Measurements from ENCODE around the gene UBE2B.

The UBE2B gene

DNA sequence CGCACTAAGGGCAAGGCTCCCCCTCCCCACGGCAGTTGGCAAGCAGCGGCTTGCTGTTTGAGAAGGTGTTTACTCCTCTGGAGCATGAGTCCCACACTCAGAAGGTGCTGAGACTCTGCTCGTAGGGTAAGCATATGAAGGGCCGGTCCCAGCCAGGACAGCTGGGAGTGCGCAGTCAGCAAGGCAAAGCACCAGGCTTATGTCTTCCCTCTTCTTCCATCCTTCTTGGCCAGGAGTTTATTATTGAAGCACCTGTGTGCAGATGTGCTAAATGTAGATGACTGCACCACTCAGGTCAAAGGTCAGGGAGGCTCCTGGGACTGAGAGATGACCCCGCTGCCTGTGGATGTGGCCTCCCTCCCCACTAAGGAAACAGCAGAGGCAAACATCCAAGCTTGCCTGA is 67.4 kb downstream of the UBE2B start:
- DNase-seq = no peak

DNA sequence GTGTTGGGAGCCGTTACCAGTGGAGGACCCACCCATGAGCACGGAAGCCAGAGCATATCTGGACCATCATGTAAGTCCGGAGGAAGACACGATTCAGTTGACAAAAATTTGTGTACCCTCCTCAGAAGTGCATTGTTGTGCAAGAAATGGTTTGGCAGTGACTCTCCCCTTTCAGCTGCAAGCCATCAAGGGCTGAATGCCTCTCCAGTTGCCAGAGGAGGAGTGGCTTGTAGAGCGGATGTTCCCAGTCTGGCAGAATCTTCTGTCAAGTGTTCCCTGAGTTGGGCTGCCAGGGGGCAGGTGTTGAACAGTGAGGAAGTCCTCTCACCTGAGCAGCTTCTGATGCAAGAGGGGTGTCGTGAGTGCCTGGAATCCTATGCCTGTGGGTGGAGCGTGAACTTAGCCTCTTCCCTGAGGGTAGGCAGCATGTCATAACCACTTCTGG is 67.9 kb downstream of the UBE2B start:
- DNase-seq = no peak

DNA sequence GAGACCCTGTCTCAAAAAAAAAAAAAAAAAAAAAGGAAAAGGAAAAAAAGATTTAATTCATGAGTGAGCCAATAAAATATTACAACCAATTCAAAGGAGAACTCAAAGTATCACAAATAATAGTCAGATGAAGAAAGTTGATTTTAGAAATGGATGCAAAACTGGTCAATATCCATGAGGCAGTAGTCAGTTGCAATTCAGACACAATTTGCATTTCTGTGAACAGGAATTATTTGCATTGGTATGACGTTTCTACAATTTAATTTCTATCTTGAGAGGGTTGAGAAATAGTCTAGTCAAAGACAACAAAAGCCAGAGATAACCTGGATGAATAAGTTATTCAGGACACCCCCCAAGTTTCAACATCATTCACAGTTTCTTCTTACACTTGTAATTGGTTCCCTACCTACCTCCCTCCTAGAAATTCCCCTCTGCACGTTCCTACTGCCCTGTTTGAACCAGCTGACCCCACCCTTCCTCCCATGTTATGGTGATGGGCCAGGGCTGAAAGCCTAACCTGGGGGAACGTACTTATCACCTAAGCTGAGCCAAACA is 68.9 kb downstream of the UBE2B start:
- no peak for DNase-seq
